Gastroesophageal sphincter (tissue), 3 donors: ENCODE results near the gene POC5.

Source experiments
- EP300 ChIP-seq: sonication (generic); formaldehyde crosslinking; IDR thresholded peaks from one replicate; pipeline ENCODE4 v1.6.1; 2017; ENCODE audit warnings: antibody characterized with exemption, mild to moderate bottlenecking
- POLR2A ChIP-seq, 2 donors: fragments of 450-650 bp; IDR thresholded peaks; one replicate each; pipeline ENCODE4 v1.6.1; 2017; ENCODE audit warnings: antibody characterized with exemption in 2 of 2, mild to moderate bottlenecking in 2 of 2, moderate library complexity in 1 of 2
- TF ChIP-seq, protein P1 (sequence below), 4 experiments: fragments of 200-600 bp in 2 of 4; fragments of 450-650 bp in 2 of 4; sonication (generic) in 1 of 4; IDR thresholded peaks; one replicate each; pipeline ENCODE4 v1.5.1; 2017 to 2019; ENCODE audit warnings: antibody characterized with exemption in 4 of 4, mild to moderate bottlenecking in 2 of 4, moderate library complexity in 2 of 4

DNA sequence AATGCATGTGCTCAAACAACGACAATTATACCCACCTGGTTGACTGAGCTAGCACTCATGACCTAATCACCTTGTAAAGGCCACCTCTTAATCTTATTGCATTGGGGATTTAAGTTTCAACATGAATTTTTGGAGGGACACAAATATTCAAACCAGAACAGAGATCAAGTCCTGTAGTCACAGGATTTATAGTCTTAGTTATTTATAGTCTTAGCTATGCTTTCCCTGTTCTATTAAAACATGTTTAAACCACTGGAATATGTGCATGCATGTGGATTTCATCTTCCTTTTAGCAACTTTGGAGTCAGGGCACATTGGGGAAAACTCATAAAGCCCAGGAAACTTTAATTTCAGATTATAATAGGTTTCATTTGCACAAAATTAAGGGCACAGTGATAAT lies 79.3 kb downstream of the POC5 start:
- TF ChIP-seq, protein P1, sequence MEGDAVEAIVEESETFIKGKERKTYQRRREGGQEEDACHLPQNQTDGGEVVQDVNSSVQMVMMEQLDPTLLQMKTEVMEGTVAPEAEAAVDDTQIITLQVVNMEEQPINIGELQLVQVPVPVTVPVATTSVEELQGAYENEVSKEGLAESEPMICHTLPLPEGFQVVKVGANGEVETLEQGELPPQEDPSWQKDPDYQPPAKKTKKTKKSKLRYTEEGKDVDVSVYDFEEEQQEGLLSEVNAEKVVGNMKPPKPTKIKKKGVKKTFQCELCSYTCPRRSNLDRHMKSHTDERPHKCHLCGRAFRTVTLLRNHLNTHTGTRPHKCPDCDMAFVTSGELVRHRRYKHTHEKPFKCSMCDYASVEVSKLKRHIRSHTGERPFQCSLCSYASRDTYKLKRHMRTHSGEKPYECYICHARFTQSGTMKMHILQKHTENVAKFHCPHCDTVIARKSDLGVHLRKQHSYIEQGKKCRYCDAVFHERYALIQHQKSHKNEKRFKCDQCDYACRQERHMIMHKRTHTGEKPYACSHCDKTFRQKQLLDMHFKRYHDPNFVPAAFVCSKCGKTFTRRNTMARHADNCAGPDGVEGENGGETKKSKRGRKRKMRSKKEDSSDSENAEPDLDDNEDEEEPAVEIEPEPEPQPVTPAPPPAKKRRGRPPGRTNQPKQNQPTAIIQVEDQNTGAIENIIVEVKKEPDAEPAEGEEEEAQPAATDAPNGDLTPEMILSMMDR (IDR thresholded peaks at IDR 0.05): no peak
- TF ChIP-seq EP300 (no peak), POLR2A (IDR thresholded peaks at IDR 0.05) (no peak)
